NOMO-1 (cell line): ENCODE measurements around the gene PURA.
"Not testable (repeated sequence)": the region's sequence is repeated elsewhere in the genome, so short reads cannot be mapped to it uniquely, and the experiment has no call there.

ENCODE experiments used
- DNase-seq, 2 experiments: peaks; one replicate each; lab custom pipeline; 2025; ENCODE audit not compliant: unreplicated experiment in 2 of 2; lab: John Stamatoyannopoulos, UW

Gene PURA

GRCh38 chr5:140154710-140155381 is 40.9 kb downstream of the PURA start:
- not testable (repeated sequence) for DNase-seq

GRCh38 chr5:140157032-140157781 is 43.3 kb downstream of the PURA start:
- DNase-seq, result peak; percentile 73 to 75

- DNase-seq, result no peak
Measured at GRCh38 chr5:140159014-140159927, 45.4 kb downstream of the PURA start.

GRCh38 chr5:140162275-140162674 is 48.4 kb downstream of the PURA start:
- DNase-seq, result no peak

GRCh38 chr5:140162781-140163180 is 48.9 kb downstream of the PURA start:
- no peak for DNase-seq

- no peak for DNase-seq
Measured at GRCh38 chr5:140165101-140165922, 51.4 kb downstream of the PURA start.

GRCh38 chr5:140165923-140166270 is 52.0 kb downstream of the PURA start:
- DNase-seq, result no peak

- peak; percentile 45 to 77 for DNase-seq
Measured at GRCh38 chr5:140166911-140167310, 53.0 kb downstream of the PURA start.

- DNase-seq, result no peak
Measured at GRCh38 chr5:140168371-140168770, 54.5 kb downstream of the PURA start.

GRCh38 chr5:140169410-140169809 is 55.5 kb downstream of the PURA start:
- DNase-seq, result peak in 1 of 2 experiments; percentile 49

- no peak for DNase-seq
Measured at GRCh38 chr5:140172483-140172882, 58.6 kb downstream of the PURA start.

GRCh38 chr5:140174014-140174413 is 60.1 kb downstream of the PURA start:
- no peak for DNase-seq

GRCh38 chr5:140174465-140175366 is 60.8 kb downstream of the PURA start, which contains the start of gene CYSTM1:
CYSTM1 (plus strand) TSS chr5:140175188; CDS start chr5:140194466, 19,278 bp downstream.
- DNase-seq, result peak; percentile 86 to 96
